K562 (cell line): ENCODE results near the gene ERCC1. TPM values are rescaled to one million over a fixed set of nuclear protein-coding genes. Genes with fewer than 3 reads are reported as not detected.

Experiments
- BRF1 ChIP-seq: IDR thresholded peaks from 3 replicates; pipeline ENCODE4 v1.6.1; 2011; ENCODE audit warnings: borderline replicate concordance, mild to moderate bottlenecking; ENCODE audit not compliant: insufficient read length; ENCODE audit errors: extremely low read depth
- CBFB ChIP-seq: sonication (generic); formaldehyde crosslinking; IDR thresholded peaks from 2 replicates; pipeline ENCODE4 v1.4.0; 2020; ENCODE audit warnings: mild to moderate bottlenecking, missing genetic modification reagents
- CREBBP ChIP-seq: IDR thresholded peaks from one replicate; pipeline ENCODE4 v1.6.1; 2012; ENCODE audit warnings: low read depth, mild to moderate bottlenecking, control low read depth, inconsistent platforms, low read length
- DIDO1 ChIP-seq: fragments of 450-650 bp; IDR thresholded peaks from 2 replicates; pipeline ENCODE4 v1.6.1; 2016; ENCODE audit warnings: low read depth, missing biosample characterization, missing genetic modification characterization
- E2F3 ChIP-seq: fragments of 250-450 bp; sonication (Bioruptor Pico); IDR thresholded peaks from 2 replicates; pipeline ENCODE4 v1.4.0; 2020; ENCODE audit warnings: mild to moderate bottlenecking
- ETV1 ChIP-seq: fragments of 450-650 bp; conservative IDR thresholded peaks from 2 replicates; pipeline ENCODE4 v1.6.1; 2016; ENCODE audit warnings: missing genetic modification characterization, control low read depth, low read depth, missing compliant biosample characterization
- FOXM1 ChIP-seq, 2 experiments: fragments of 450-650 bp in 1 of 2; sonication (generic) in 1 of 2; formaldehyde crosslinking in 1 of 2; IDR thresholded peaks; 2 replicates each; pipeline versions ENCODE4 v1.6.1 to v1.9.0; 2017 to 2022; ENCODE audit warnings: low read depth in 2 of 2, mild to moderate bottlenecking in 2 of 2, missing genetic modification reagents in 1 of 2, moderate library complexity in 1 of 2
- MYC ChIP-seq, 2 experiments: fragments of 250-450 bp in 1 of 2; sonication (Bioruptor Pico) in 1 of 2; IDR thresholded peaks; 2 replicates each; pipeline versions ENCODE4 v1.5.1 to v1.6.1; 2012 to 2021; ENCODE audit warnings: low read depth in 2 of 2, borderline replicate concordance in 1 of 2, improper control_type of control experiment in 1 of 2, low read length in 1 of 2, mild to moderate bottlenecking in 1 of 2, moderate library complexity in 1 of 2
- RCOR1 ChIP-seq, 2 experiments: IDR thresholded peaks; 2 replicates each; pipeline ENCODE4 v1.6.1; 2012; ENCODE audit warnings: low read depth in 2 of 2, low read length in 2 of 2, borderline replicate concordance in 1 of 2, improper control_type of control experiment in 1 of 2
- SAFB ChIP-seq: fragments of 200-400 bp; formaldehyde crosslinking; IDR thresholded peaks from 2 replicates; pipeline ENCODE4 v1.6.1; 2017; ENCODE audit warnings: low read depth, low read length, borderline replicate concordance
- SUPT5H ChIP-seq: fragments of 450-650 bp; IDR thresholded peaks from 2 replicates; pipeline ENCODE4 v1.6.1; 2016
- TEAD1 ChIP-seq, 2 experiments: fragments of 450-650 bp in 1 of 2; sonication (generic) in 1 of 2; formaldehyde crosslinking; IDR thresholded peaks; 2 replicates each; pipeline versions ENCODE4 v1.4.0 to v1.8.0; 2020 to 2022; ENCODE audit warnings: mild to moderate bottlenecking in 2 of 2, missing genetic modification reagents in 1 of 2
- ZC3H8 ChIP-seq: fragments of 450-650 bp; IDR thresholded peaks from 2 replicates; pipeline ENCODE4 v1.6.1; 2017
- ZNF239 ChIP-seq: fragments of 250-450 bp; sonication (Bioruptor Pico); IDR thresholded peaks from 2 replicates; pipeline ENCODE4 v1.4.0; 2020; ENCODE audit warnings: mild to moderate bottlenecking
- ZNF274 ChIP-seq: IDR thresholded peaks from 2 replicates; pipeline ENCODE4 v1.6.1; 2011; ENCODE audit warnings: low read depth, mild to moderate bottlenecking, low read length, moderate library complexity, borderline replicate concordance
- ZNF445 ChIP-seq: fragments of 250-450 bp; sonication (Bioruptor Pico); IDR thresholded peaks from 2 replicates; pipeline ENCODE4 v1.4.0; 2020; ENCODE audit warnings: low read depth, mild to moderate bottlenecking, moderate library complexity
- ZNF512 ChIP-seq: IDR thresholded peaks from 2 replicates; pipeline ENCODE4 v1.6.1; 2016; ENCODE audit warnings: missing genetic modification characterization, missing compliant biosample characterization
- ZNF586 ChIP-seq: fragments of 450-650 bp; formaldehyde crosslinking; conservative IDR thresholded peaks from 2 replicates; pipeline ENCODE4 v1.4.0; 2020; ENCODE audit warnings: mild to moderate bottlenecking, moderate library complexity
- polyA plus RNA-seq, 8 experiments: library from polyadenylated mRNA; depleted of rRNA in 4 of 8; stranded (reverse) in 5 of 8; unstranded in 3 of 8; fragments of >200 nt; fragmentation: Nextera tagmentation in 2 of 8; fragmentation: Illumina TruSeq in 1 of 8; extraction: Ambion mirVana in 2 of 8; extraction: Trizol in 1 of 8; gene quantifications; 2 replicates each; pipeline versions ENCODE4 v1.2.1 to v1.2.3, GENCODE V29; 2011 to 2014; ENCODE audit warnings: inconsistent platforms in 1 of 8, missing spikeins in 1 of 8
- total RNA-seq, 7 experiments: library from RNA; depleted of rRNA in 6 of 7; stranded (reverse); fragments of >200 nt in 6 of 7; fragmentation: Illumina TruSeq in 2 of 7; extraction: Trizol in 2 of 7; gene quantifications; 2 replicates each; pipeline versions ENCODE4 v1.2.1 to v1.2.3, GENCODE V29; 2011 to 2021; ENCODE audit warnings: low replicate concordance in 1 of 7
- TF ChIP-seq, protein P1 (sequence below): fragments of 200-800 bp; sonication (Bioruptor generic); IDR thresholded peaks from 2 replicates; pipeline ENCODE4 v1.6.1; 2017; ENCODE audit warnings: missing genetic modification characterization, missing compliant biosample characterization
- TF ChIP-seq, protein P2 (sequence below): fragments of 450-650 bp; IDR thresholded peaks from 2 replicates; pipeline ENCODE4 v1.7.0; 2016; ENCODE audit warnings: borderline replicate concordance
- TF ChIP-seq, protein P3 (sequence below): sonication (generic); formaldehyde crosslinking; IDR thresholded peaks from 2 replicates; pipeline ENCODE4 v1.8.0; 2022; ENCODE audit warnings: missing genetic modification reagents, mild to moderate bottlenecking, moderate library complexity, borderline replicate concordance

Gene ERCC1
- total and polyA plus RNA-seq, 9 of the 15 experiments (the other 6 are each of a cell fraction or from before 2014, with no cell fraction given): 9.3 to 92.6 (median 60.0) TPM

DNA sequence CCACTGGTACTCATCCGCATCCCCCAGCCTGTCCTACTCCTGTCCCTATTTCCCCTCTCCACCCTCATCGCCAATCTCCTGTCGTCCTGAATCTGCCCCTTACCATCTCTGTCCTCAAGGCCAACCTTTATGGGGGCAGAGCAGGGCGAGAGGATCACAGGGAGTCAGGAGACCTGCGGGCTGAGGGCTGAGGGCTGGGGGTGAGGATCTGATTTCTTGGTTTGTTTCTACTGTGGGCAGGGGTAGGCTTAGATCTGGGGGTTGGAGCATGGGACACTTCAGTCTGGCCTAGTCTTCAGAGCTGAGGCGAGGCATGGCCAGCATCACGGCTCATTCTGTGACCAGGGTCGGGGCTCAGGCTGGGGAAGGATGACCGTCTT is 16.5 kb upstream of the ERCC1 start (continued):
- TF ChIP-seq, protein P1, sequence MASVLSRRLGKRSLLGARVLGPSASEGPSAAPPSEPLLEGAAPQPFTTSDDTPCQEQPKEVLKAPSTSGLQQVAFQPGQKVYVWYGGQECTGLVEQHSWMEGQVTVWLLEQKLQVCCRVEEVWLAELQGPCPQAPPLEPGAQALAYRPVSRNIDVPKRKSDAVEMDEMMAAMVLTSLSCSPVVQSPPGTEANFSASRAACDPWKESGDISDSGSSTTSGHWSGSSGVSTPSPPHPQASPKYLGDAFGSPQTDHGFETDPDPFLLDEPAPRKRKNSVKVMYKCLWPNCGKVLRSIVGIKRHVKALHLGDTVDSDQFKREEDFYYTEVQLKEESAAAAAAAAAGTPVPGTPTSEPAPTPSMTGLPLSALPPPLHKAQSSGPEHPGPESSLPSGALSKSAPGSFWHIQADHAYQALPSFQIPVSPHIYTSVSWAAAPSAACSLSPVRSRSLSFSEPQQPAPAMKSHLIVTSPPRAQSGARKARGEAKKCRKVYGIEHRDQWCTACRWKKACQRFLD (CRISPR knock-in tag): peak; percentile 62
- TF ChIP-seq RCOR1 (IDR thresholded peaks at IDR 0.05; ENCODE audit: borderline replicate concordance in 1 of 2, low read depth in 2 of 2, low read length in 2 of 2) (no peak), ZNF445 (CRISPR knock-in tag) (no peak), CREBBP (no peak), E2F3 (CRISPR knock-in tag) (no peak), ZNF512 (tag) (no peak), DIDO1 (tag) (no peak), ETV1 (tag) (no peak), CBFB (CRISPR knock-in tag) (no peak), MYC (IDR thresholded peaks at IDR 0.05; ENCODE audit: low read depth, low read length) (no peak), MYC (CRISPR knock-in tag; IDR thresholded peaks at IDR 0.05; ENCODE audit: borderline replicate concordance, low read depth) (0 out of 2 replicates have a peak, but pooled peaks have one; percentile 19), ZNF274 (0 out of 2 replicates have a peak, but pooled peaks have one; percentile 9), SUPT5H (no peak; the same call in 1 of the 2 replicates), FOXM1 (IDR thresholded peaks at IDR 0.05; ENCODE audit: low read depth) (no peak), FOXM1 (CRISPR knock-in tag; IDR thresholded peaks at IDR 0.05; ENCODE audit: low read depth) (no peak), TEAD1 (CRISPR knock-in tag; IDR thresholded peaks at IDR 0.05) (no peak), SAFB (no peak), ZNF239 (CRISPR knock-in tag) (no peak), ZNF586 (CRISPR knock-in tag) (no peak), ZC3H8 (no peak), BRF1 (no peak)
- TF ChIP-seq, protein P2, sequence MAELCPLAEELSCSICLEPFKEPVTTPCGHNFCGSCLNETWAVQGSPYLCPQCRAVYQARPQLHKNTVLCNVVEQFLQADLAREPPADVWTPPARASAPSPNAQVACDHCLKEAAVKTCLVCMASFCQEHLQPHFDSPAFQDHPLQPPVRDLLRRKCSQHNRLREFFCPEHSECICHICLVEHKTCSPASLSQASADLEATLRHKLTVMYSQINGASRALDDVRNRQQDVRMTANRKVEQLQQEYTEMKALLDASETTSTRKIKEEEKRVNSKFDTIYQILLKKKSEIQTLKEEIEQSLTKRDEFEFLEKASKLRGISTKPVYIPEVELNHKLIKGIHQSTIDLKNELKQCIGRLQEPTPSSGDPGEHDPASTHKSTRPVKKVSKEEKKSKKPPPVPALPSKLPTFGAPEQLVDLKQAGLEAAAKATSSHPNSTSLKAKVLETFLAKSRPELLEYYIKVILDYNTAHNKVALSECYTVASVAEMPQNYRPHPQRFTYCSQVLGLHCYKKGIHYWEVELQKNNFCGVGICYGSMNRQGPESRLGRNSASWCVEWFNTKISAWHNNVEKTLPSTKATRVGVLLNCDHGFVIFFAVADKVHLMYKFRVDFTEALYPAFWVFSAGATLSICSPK: 0 out of 2 replicates have a peak, but pooled peaks have one; percentile 53
- TF ChIP-seq, protein P3, sequence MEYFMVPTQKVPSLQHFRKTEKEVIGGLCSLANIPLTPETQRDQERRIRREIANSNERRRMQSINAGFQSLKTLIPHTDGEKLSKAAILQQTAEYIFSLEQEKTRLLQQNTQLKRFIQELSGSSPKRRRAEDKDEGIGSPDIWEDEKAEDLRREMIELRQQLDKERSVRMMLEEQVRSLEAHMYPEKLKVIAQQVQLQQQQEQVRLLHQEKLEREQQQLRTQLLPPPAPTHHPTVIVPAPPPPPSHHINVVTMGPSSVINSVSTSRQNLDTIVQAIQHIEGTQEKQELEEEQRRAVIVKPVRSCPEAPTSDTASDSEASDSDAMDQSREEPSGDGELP (CRISPR knock-in tag): no peak
